NCI-H2171 (cell line): Measurements from ENCODE around the gene G3BP2.
A peak's percentile ranks its signal among the peaks of the same experiment; 100 is the strongest.

Source experiments
- DNase-seq: peaks from one replicate; lab custom pipeline; 2025; lab: John Stamatoyannopoulos, UW

The G3BP2 gene

GRCh38 chr4:75637827-75638226, 35.4 kb downstream of the G3BP2 start:
- no peak for DNase-seq

GRCh38 chr4:75637176-75637575, 36.0 kb downstream of the G3BP2 start:
- no peak for DNase-seq

GRCh38 chr4:75634951-75635350, 38.3 kb downstream of the G3BP2 start:
- no peak for DNase-seq

DNA sequence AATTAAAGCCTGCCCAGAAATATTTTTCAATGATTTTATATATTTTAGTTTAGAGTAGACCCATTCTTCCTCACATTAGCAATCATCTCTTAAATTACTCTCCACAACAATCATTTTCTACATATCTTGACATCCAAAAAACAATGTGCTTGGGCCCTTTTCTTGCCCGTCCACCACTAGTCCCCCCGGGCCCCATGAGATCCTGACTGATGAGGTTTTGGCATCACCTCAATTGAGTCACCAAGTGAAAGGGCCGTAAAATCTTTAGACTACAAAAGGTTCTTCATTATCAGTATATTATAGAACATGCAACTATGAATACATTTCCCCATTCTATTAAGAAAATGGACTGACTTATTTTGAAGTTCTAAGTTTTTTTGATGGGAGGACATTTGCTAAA, 38.9 kb downstream of the G3BP2 start:
- DNase-seq, result no peak

GRCh38 chr4:75633846-75634245, 39.4 kb downstream of the G3BP2 start:
- DNase-seq, result no peak

GRCh38 chr4:75630937-75631329, 42.3 kb downstream of the G3BP2 start:
- no peak for DNase-seq

GRCh38 chr4:75630174-75630936, 42.9 kb downstream of the G3BP2 start, which contains the start of gene CDKL2:
CDKL2 (minus strand) TSS chr4:75630528; CDS start chr4:75625988, 4,540 bp downstream.
- DNase-seq, result peak; percentile 76

DNA sequence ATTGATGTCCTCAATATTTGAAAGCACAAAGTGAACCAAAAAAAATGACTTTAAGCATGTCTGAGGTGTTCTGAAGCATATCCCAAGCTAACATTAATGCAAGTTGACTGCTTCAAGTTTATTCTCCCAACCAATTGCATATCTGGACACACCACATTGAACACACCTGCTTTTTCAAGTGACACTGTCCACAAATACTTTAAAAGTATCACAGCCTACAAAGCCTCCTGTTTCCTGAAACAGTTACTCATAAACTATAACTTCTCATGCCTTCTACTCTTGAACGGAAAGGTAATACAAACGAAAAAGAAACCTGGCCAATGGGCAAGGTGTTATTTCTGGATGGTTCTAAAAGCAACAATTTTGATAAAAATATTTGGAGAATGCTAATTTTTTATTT, 44.0 kb downstream of the G3BP2 start:
- DNase-seq, result no peak

DNA sequence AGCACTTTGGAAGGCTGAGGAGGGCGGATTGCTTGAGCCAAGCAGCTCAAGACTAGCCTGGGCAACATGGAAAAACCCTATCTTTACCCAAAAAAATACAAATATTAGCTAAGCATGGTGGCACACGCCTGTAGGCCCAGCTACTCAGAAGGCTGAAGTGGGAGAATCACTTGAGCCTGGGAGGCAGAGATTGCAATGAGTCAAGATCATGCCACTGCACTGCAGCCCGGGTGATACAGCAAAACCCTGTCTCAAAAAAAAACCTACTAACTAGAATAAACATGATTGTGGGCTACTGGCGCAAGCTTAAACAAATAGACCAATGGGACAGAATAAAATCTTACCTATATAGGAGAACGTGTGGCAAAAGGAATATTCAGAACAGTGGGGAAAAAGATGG, 50.2 kb downstream of the G3BP2 start:
- DNase-seq, result no peak

DNA sequence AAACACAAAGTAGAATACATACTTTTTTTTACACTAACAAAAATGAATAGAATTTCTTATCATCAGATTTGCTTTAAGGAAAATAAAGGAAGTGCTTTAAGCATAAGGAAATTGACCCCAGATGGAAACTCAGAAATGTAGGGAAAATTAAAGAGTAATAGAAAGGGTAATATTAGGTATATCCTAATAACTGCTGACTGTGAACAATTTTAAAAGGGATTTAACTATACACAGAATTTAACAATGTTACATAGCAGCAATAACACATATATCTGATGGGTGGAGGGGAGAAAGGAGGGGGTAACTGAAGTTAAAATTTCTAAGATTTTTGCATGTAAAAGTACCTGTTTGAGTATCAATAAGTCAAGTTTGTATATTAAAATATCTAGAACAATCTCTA, 51.5 kb downstream of the G3BP2 start:
- no peak for DNase-seq

GRCh38 chr4:75612306-75612705, 60.9 kb downstream of the G3BP2 start:
- DNase-seq, result no peak

DNA sequence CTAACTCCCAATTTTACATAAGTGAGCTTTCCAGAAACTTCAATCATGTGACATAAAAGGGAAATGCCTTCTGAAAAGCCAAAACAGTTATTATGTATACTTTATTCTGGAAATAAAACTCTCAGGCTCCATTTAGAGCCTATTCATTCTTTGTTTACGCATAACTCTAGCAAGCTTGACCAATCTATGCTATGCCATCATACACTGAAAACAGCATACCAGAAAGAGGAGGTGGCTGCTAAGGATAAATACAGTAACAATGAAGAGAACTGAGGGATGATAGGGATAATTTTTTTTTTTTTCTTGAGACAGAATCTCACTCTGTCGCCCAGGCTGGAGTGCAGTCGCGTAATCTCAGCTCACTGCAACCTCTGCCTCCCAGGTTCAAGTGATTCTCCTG, 67.3 kb downstream of the G3BP2 start:
- no peak for DNase-seq

GRCh38 chr4:75599647-75600046, 73.6 kb downstream of the G3BP2 start:
- DNase-seq, result no peak

- no peak for DNase-seq
Measured at GRCh38 chr4:75598390-75598789, 74.8 kb downstream of the G3BP2 start.

GRCh38 chr4:75596061-75596460, 77.2 kb downstream of the G3BP2 start:
- DNase-seq, result no peak

DNA sequence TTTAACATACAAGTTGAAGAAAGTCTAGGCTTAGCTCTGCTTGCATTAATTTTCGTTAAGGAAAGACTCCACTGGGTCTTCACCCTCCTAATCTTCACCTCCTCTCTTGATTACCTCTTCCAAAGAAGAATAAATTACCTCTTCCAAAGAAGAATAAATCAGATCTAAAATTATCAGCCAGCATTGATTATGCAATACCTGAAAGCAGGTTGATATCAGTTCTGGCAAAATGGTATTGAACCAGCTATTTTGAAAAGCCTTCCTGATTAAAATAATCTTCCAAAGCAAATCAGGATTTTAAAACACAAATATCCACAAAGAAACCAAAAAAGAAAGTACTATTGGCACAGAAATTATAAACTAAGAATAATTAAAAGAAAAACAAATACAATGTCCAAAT, 79.8 kb downstream of the G3BP2 start:
- DNase-seq, result no peak
